SU-DHL-6 (cell line): ENCODE measurements around the gene CLDN4.

Source experiments
- EZH2phosphoT487 ChIP-seq: fragments of 200-600 bp; sonication (generic), shearing (Covaris generic); conservative IDR thresholded peaks from 2 replicates; pipeline ENCODE4 v1.6.1; 2018; ENCODE audit warnings: mild to moderate bottlenecking, antibody characterized with exemption, low read length, moderate library complexity, mixed read lengths
- TF ChIP-seq, protein P1 (sequence below): fragments of 200-600 bp; sonication (generic); IDR thresholded peaks from one replicate; pipeline ENCODE4 v1.5.1; 2017; ENCODE audit warnings: antibody characterized with exemption, mild to moderate bottlenecking, low read length, moderate library complexity; ENCODE audit not compliant: insufficient read depth, poor library complexity, severe bottlenecking

DNA sequence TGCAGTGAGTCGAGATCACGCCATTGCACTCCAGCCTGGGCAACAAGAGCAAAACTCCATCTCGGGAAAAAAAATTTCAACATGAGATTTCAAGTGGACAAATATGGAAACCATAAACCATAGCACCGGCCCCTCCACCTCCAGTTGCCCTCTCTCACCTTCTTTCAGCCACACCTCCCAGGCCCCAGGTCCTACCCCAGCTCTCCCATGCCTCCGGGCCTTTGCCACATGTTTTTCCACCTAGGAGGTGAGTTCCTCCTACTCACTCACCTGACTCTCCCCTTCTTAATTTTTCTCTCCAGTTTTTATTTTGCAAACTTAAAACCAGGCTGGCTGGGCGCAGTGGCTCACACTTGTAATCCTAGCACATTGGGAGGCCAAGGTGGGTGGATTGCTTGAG, 13.7 kb upstream of the CLDN4 start:
- TF ChIP-seq, protein P1, sequence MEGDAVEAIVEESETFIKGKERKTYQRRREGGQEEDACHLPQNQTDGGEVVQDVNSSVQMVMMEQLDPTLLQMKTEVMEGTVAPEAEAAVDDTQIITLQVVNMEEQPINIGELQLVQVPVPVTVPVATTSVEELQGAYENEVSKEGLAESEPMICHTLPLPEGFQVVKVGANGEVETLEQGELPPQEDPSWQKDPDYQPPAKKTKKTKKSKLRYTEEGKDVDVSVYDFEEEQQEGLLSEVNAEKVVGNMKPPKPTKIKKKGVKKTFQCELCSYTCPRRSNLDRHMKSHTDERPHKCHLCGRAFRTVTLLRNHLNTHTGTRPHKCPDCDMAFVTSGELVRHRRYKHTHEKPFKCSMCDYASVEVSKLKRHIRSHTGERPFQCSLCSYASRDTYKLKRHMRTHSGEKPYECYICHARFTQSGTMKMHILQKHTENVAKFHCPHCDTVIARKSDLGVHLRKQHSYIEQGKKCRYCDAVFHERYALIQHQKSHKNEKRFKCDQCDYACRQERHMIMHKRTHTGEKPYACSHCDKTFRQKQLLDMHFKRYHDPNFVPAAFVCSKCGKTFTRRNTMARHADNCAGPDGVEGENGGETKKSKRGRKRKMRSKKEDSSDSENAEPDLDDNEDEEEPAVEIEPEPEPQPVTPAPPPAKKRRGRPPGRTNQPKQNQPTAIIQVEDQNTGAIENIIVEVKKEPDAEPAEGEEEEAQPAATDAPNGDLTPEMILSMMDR, result no peak
- TF ChIP-seq EZH2phosphoT487, result no peak
